HG03571 (cell line): ENCODE results near the gene NOP14.
"Not testable (repeated sequence)": the region's sequence is repeated elsewhere in the genome, so short reads cannot be mapped to it uniquely, and the experiment has no call there.

Experiments used
- ATAC-seq: cut with Tn5 transposase; IDR thresholded peaks from one replicate; pipeline ENCODE4 v1.9.1; 2021; ENCODE audit not compliant: unreplicated experiment

Gene NOP14

GRCh38 chr4:2932951-2933565 lies 30.1 kb downstream of the NOP14 start:
- ATAC-seq, result no peak

GRCh38 chr4:2932321-2932950 lies 30.8 kb downstream of the NOP14 start:
- no peak for ATAC-seq

- peak; percentile 45 for ATAC-seq
Measured at GRCh38 chr4:2931512-2932301, 31.5 kb downstream of the NOP14 start.

GRCh38 chr4:2930758-2931511 lies 32.3 kb downstream of the NOP14 start:
- no peak for ATAC-seq

- ATAC-seq, result no peak
Measured at GRCh38 chr4:2930135-2930757, 33.0 kb downstream of the NOP14 start.

- ATAC-seq, result no peak
Measured at GRCh38 chr4:2929469-2929868, 33.7 kb downstream of the NOP14 start.

- no peak for ATAC-seq
Measured at GRCh38 chr4:2928242-2929176, 34.7 kb downstream of the NOP14 start.

- ATAC-seq, result no peak
Measured at GRCh38 chr4:2927696-2928075, 35.5 kb downstream of the NOP14 start.

- no peak for ATAC-seq
Measured at GRCh38 chr4:2927016-2927695, 36.0 kb downstream of the NOP14 start.

- ATAC-seq, result no peak
Measured at GRCh38 chr4:2925931-2926860, 37.0 kb downstream of the NOP14 start.

- no peak for ATAC-seq
Measured at GRCh38 chr4:2925496-2925895, 37.7 kb downstream of the NOP14 start.

- no peak for ATAC-seq
Measured at GRCh38 chr4:2924765-2925301, 38.4 kb downstream of the NOP14 start.

- ATAC-seq, result no peak
Measured at GRCh38 chr4:2924286-2924685, 38.9 kb downstream of the NOP14 start.

GRCh38 chr4:2923668-2924173 lies 39.5 kb downstream of the NOP14 start:
- ATAC-seq, result no peak

- ATAC-seq, result no peak
Measured at GRCh38 chr4:2923141-2923551, 40.1 kb downstream of the NOP14 start.

GRCh38 chr4:2922453-2923101 lies 40.6 kb downstream of the NOP14 start:
- not testable (repeated sequence) for ATAC-seq

- not testable (repeated sequence) for ATAC-seq
Measured at GRCh38 chr4:2918714-2919113, 44.5 kb downstream of the NOP14 start.
